ENCODE results near the gene MAP2K1.
"Not testable (repeated sequence)": the region's sequence is repeated elsewhere in the genome, so short reads cannot be mapped to it uniquely, and the experiment has no call there.

Gene MAP2K1

DNA sequence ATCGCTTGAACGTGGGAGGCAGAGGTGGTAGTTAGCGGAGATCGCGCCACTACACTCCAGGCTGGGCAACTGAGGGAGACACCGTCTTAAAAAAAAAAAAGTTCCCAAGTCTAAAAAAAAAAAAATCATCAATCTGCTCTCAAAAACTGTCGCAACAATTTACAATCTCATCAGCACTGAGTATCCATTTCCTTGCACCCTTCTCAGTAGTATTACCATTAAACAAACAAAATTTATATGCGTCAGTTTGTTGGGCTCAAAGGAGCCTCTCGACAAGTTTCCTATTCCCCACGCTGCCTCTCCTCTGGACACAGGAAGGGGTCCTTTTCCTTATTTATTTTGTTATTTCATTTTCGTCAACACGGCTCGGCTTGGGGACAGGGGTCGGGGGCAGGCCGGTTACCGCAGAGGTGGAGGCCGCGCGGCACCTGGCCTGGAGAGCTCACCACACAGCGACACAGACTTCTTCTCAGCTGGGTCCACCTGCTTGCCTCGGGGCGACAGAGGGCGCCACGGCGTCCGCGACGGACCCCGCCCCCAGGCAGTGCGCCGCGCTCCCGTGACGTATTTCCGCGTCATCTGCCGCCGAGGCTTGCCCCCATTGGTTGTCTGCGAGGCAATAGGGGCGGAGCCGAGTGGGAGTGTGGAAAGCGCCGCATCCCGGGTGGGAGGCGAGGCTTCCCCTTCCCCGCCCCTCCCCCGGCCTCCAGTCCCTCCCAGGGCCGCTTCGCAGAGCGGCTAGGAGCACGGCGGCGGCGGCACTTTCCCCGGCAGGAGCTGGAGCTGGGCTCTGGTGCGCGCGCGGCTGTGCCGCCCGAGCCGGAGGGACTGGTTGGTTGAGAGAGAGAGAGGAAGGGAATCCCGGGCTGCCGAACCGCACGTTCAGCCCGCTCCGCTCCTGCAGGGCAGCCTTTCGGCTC is at the start of gene MAP2K1:
Gene MAP2K1, plus strand, starts transcription at position 709 of the 920 bp plus-strand sequence. CDS start 436 bp downstream, outside the sequence.
- peak; percentile 87 for DNase-seq

GRCh38 chr15:66348530-66348929 is 38.2 kb upstream of the MAP2K1 start:
- not testable (repeated sequence) for DNase-seq

DNA sequence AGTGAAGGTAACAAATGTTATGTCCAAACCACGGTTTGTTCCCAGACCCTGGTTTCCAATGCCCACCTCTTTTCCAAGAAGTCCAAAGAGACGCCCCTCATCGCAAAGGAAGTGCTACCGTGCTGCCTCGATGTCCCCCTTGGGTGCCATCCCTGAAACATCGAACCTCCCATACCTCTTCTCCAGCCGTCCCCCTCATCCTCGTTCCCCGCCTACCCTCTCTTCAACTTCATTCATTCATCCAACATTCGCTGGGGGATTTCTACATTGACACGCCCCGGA is 30.7 kb upstream of the MAP2K1 start:
- DNase-seq = no peak

GRCh38 chr15:66356359-66357236 is 30.1 kb upstream of the MAP2K1 start, which contains the start of gene TIPIN:
Gene TIPIN (minus strand): TSS chr15:66356685. CDS start chr15:66352947, 3,738 bp downstream.
- peak; percentile 79 for DNase-seq

DNA sequence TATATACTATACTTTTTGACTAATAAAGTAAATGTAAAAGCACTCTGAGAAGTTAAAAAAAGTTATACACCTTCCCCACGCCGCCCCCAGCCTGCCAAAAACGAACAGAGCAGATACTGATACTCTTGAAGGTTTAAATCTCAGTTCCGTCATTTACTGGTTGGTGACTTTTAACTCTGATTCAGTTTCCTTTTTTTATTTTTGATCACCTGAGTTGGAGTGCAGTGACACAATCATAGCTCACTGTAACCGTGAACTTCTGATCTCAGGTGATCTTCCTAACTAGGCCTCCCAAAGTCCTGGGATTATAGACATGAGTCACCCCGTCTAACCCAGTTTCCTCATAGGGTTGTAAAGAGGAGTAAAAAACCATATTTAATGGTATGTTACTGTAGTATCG is 27.0 kb upstream of the MAP2K1 start:
- no peak for DNase-seq

GRCh38 chr15:66361745-66362460 is 24.8 kb upstream of the MAP2K1 start:
- not testable (repeated sequence) for DNase-seq

DNA sequence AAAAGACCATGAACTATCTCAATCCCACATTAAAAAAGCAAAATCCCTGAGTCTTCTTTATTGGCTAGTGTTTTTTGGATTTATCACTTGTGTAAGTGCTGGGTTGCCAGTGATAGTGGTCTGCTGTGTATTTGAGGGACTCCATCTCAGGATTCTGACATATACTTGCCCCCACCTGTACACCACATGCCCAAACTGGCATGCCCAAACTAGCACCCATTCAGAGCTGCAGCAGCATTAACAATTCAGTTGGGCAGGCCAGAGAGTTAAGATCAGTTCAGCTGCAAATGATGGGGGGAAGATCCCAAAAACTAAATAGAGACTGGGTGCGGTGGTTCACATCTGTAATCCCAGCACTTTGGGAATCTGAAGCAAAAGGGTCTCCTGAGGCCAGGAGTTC is 23.9 kb upstream of the MAP2K1 start:
- no peak for DNase-seq

DNA sequence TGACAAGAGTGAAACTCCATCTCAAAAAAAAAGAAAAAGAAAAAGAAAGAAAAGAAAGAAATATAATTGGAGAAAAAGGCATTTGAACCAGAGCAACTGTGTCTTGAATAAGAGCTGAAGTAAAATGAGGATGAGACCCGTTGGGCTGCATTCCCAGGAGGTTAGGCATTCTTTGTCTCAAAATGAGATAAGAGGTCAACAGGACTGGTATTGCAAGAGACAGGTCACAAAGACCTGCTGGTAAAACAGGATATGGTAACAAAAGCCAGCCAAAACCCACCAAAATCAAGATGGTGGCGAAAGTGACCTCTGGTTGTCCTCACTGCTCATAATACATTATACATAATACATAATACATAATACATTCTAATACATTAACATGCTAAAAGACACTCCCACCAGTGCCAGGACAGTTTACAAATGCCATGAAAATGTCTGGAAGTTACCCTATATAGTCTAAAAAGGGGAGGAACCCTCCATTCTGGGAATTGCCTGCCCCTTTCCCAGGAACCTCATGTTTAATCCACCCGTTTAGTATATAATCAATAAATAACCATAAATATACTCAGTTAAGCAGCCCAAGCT is 21.7 kb upstream of the MAP2K1 start:
- no peak for DNase-seq

DNA sequence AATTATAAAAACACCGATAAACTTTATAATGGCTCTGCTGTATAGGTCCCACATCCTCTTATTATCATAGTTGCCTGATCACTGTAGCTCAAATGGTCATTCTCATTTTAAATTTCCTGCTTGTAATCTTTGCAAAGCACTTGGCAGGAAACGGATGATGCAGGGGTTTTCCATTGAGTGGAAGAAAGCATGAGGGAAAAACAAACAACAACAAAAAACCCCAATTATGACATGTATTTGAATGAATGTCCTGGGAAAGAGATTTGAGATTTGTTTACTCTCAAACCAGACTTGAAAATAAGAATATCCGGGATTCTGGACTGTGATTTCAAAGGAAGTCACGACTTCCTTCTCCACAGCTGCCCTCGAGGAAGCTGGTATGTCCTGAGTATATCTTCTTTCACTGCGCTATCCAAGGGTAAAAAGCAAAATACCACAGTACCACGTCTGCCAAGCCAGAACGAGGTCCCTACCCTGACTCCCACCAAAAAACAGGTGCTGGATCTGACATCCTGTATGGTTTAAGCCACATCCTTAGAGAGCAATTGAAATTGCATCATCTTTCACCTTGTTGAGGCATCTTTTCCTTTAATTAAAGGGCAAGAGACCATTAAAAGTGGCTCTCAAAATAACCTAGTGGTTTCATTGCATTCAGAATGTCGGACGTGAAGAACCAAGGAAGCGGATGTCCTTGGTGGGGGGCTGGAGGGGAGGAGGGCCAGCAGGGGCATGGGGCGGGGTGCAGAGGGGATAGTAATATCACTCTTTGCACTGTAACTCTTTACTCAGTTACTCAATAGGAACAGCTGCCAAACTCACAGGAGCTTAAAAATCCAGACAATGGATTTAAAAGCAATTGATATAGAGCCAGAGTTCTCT is 16.7 kb upstream of the MAP2K1 start:
- no peak for DNase-seq

GRCh38 chr15:66374179-66374578 is 12.5 kb upstream of the MAP2K1 start:
- DNase-seq = no peak

DNA sequence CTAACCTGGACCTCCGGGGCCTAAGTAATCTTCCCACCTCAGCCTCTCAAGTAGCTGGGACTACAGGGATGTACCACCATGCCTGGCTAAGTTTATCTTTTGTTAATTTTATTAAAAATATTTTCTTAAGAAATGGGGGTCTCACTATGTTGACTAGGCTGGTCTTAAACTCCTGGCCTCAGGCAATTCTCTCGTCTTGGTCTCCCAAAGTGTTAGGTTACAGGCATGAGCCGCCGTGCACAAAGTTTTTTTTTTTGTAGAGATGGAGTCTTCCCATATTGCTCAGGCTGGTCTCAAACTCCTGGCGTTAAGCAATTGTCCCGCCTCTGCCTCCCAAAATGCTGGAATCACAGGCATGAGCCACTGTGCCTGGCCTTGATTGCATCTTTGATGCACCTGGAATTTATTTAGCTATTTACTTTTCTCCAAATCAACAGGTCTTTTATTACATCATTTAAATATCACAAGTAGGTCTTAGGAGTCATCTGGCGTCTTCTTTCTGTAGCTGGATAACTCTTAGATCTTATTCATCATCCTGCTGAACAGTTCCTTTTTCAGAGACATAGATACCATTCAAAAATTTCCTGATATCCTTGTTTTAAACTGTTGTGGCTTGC is 7.8 kb upstream of the MAP2K1 start:
- no peak for DNase-seq

DNA sequence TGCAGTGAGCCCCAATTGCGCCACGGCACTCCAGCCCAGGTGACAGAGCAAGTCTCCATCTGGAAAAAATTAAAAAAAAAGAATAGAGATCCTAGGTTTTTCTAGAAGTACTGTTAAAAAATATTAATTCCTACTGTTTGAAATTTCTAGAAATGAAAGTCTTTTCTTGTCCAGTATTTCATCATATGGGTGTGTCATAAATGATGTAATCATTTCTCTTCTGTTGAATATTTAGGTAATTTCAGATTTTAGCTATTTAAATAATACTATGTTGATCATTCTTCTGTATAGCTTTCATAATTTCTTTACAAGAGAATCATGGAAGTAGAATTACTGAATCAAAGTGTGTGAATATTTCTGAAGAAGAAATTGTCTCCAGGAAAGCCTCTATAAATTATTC is 5.3 kb upstream of the MAP2K1 start:
- DNase-seq = not testable (repeated sequence)

DNA sequence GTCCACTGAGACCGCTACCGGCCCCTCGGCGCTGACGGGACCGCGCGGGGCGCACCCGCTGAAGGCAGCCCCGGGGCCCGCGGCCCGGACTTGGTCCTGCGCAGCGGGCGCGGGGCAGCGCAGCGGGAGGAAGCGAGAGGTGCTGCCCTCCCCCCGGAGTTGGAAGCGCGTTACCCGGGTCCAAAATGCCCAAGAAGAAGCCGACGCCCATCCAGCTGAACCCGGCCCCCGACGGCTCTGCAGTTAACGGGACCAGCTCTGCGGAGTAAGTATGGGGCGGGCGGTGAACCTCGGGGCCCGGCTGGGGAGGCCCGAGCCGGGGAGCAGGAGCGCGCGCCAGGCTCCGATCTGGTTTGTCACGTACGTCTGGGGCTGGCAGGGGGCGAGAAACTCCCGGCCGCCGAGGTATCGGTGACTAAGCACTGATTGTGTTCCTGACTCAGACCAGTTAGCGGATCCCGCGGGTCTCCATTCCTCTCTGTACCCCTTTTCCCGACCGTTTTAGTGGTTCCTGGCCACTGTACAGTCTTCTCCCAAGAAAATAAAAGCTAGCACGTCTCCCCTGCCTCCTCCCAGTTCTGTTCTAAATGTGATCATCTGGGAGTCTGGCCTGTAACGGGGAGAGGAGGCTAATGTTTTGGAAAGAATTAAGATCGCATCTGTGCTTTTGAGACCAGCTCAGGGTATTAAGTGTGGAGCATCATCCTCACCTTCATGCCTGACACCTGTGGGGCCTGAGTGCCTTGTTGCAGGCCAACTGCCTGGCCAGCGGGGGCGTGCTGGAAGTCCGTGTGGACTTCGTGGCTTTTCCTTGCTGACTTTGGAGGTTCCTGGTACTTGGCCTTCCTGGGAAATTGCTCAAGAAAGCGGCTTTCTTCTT is 691 bp downstream of the MAP2K1 start:
- no peak for DNase-seq

GRCh38 chr15:66388043-66388363 is 1.3 kb downstream of the MAP2K1 start:
- DNase-seq = no peak

DNA sequence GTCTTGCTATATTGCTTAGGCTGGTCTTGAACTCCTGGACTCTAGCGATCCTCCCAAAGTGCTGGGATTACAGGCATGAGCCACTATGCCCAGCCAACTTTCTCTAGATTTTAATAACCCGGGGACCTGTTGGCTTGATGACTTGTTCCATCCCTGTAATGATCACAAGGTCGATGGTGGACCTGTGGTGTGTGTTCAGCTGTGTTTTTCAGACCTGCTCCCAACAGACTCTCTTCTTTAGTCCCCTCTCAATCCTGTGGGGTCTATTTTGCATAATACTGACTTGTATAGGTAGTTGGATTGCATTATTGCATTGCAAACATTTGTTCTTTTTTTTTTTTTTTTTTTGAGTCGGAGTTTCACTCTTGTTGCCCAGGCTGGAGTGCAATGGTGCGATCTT is 1.9 kb downstream of the MAP2K1 start:
- DNase-seq = no peak

- DNase-seq = no peak
Observed at GRCh38 chr15:66389098-66389858, 2.6 kb downstream of the MAP2K1 start.

- no peak for DNase-seq
Observed at GRCh38 chr15:66389859-66390381, 3.2 kb downstream of the MAP2K1 start.

DNA sequence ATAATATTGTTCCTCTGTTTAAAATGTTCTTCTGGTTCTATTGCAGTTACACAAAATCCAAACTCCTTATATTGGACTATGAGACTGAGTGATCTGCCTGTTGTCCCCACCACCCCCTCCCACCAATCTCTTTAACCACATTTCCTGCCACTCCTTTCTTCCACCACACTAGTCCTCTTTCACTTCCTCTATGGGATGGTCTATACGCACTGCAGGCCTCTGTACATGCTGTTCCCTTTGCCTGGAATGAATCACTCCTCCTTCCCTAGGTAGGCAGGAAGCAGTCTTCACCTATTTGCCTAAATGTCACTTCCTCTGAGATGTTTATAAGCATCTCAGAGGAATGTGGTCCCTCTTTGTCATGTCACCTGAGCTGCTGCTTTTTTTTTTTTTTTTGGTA is 4.0 kb downstream of the MAP2K1 start:
- no peak for DNase-seq

GRCh38 chr15:66393037-66393436 is 6.3 kb downstream of the MAP2K1 start:
- DNase-seq = not testable (repeated sequence)

Data from NCI-H510A (cell line).